WERI-Rb-1 (cell line): ENCODE data around the gene IL1RL2.

ENCODE experiments used
- DNase-seq: peaks from one replicate; pipeline ENCODE4 v3.0.0-alpha.2; 2020
- H3K27ac ChIP-seq: fragments of 250-450 bp; sonication (Bioruptor Pico); 2 replicates; pipeline ENCODE4 v1.5.1; 2020; ENCODE audit warnings: mild to moderate bottlenecking, moderate library complexity
- H3K27me3 ChIP-seq: fragments of 250-450 bp; sonication (Bioruptor Pico); 2 replicates; pipeline ENCODE4 v1.5.1; 2021; ENCODE audit warnings: mild to moderate bottlenecking, low read depth, moderate library complexity; ENCODE audit not compliant: insufficient read depth, severe bottlenecking
- H3K36me3 ChIP-seq: fragments of 250-450 bp; sonication (Bioruptor Pico); 2 replicates; pipeline ENCODE4 v1.5.1; 2020; ENCODE audit warnings: mild to moderate bottlenecking, moderate library complexity
- H3K4me3 ChIP-seq: 2 replicates; pipeline ENCODE4 v1.5.1; 2011; ENCODE audit warnings: low read depth, mild to moderate bottlenecking, control low read depth, low read length
- H3K9me3 ChIP-seq: fragments of 250-450 bp; sonication (Bioruptor Pico); 2 replicates; pipeline ENCODE4 v1.5.1; 2021; ENCODE audit warnings: mild to moderate bottlenecking, moderate library complexity; ENCODE audit not compliant: severe bottlenecking
- CTCF ChIP-seq: IDR thresholded peaks from 2 replicates; pipeline ENCODE4 v1.5.1; 2011; ENCODE audit warnings: low read depth, mild to moderate bottlenecking, control low read depth, inconsistent platforms, low read length

IL1RL2 gene

GRCh38 chr2:102283996-102284395, 97.2 kb downstream of the IL1RL2 start:
- no peaks in the 10 kb centered on the region for H3K9me3 ChIP-seq
- no peaks in the 10 kb centered on the region for H3K36me3 ChIP-seq
- no peak for DNase-seq
- no peak overlapping the region for H3K27ac ChIP-seq
- no peak overlapping the region for H3K4me3 ChIP-seq
- TF ChIP-seq CTCF: no peak
- peaks cover 58% of the 10 kb centered on the region for H3K27me3 ChIP-seq

- no peak for TF ChIP-seq CTCF
- no peaks in the 10 kb centered on the region for H3K36me3 ChIP-seq
- H3K27me3 ChIP-seq: peaks cover 55% of the 10 kb centered on the region
- DNase-seq: no peak
- no peaks in the 10 kb centered on the region for H3K9me3 ChIP-seq
- no peak overlapping the region for H3K27ac ChIP-seq
- no peak overlapping the region for H3K4me3 ChIP-seq
Measured at GRCh38 chr2:102284611-102285010, 97.8 kb downstream of the IL1RL2 start.

- Histone ChIP-seq H3K27me3 (peaks cover 56% of the 10 kb centered on the region), H3K27ac (no peak overlapping the region), H3K9me3 (no peaks in the 10 kb centered on the region), H3K4me3 (no peak overlapping the region), H3K36me3 (no peaks in the 10 kb centered on the region)
- no peak for TF ChIP-seq CTCF
- no peak for DNase-seq
Measured at GRCh38 chr2:102285368-102285767, 98.5 kb downstream of the IL1RL2 start.

- Histone ChIP-seq H3K4me3 (no peak overlapping the region), H3K27me3 (peaks cover 57% of the 10 kb centered on the region), H3K27ac (no peak overlapping the region), H3K9me3 (no peaks in the 10 kb centered on the region), H3K36me3 (no peaks in the 10 kb centered on the region)
- no peak for DNase-seq
- no peak for TF ChIP-seq CTCF
Measured at GRCh38 chr2:102286041-102286440, 99.2 kb downstream of the IL1RL2 start.

GRCh38 chr2:102289129-102289528, 102.3 kb downstream of the IL1RL2 start:
- peaks cover 54% of the 10 kb centered on the region for H3K27me3 ChIP-seq
- no peaks in the 10 kb centered on the region for H3K9me3 ChIP-seq
- no peak for DNase-seq
- H3K4me3 ChIP-seq: no peak overlapping the region
- no peak for TF ChIP-seq CTCF
- H3K36me3 ChIP-seq: no peaks in the 10 kb centered on the region
- no peak overlapping the region for H3K27ac ChIP-seq
